SKM-1 (cell line): Measurements from ENCODE around the gene FGGY.
"Not testable (repeated sequence)": the region's sequence is repeated elsewhere in the genome, so short reads cannot be mapped to it uniquely, and the experiment has no call there.

Experiments used
- DNase-seq: peaks from one replicate; lab custom pipeline; 2025; ENCODE audit not compliant: unreplicated experiment; lab: John Stamatoyannopoulos, UW

FGGY gene

GRCh38 chr1:59538476-59538875, 241.6 kb downstream of the FGGY start:
- DNase-seq = not testable (repeated sequence)

- DNase-seq = no peak
These were observed 243.2 kb downstream of the FGGY start for GRCh38 chr1:59539961-59540681.

- no peak for DNase-seq
These were observed 244.3 kb downstream of the FGGY start for GRCh38 chr1:59541161-59541560.

- DNase-seq = no peak
These were observed 245.0 kb downstream of the FGGY start for GRCh38 chr1:59541891-59542290.

GRCh38 chr1:59543211-59543668, 246.3 kb downstream of the FGGY start:
- no peak for DNase-seq

GRCh38 chr1:59544615-59545293, 247.9 kb downstream of the FGGY start:
- DNase-seq = no peak

- no peak for DNase-seq
These were observed 248.9 kb downstream of the FGGY start for GRCh38 chr1:59545830-59546229.

- DNase-seq = no peak
These were observed 252.4 kb downstream of the FGGY start for GRCh38 chr1:59549066-59549837.

DNA sequence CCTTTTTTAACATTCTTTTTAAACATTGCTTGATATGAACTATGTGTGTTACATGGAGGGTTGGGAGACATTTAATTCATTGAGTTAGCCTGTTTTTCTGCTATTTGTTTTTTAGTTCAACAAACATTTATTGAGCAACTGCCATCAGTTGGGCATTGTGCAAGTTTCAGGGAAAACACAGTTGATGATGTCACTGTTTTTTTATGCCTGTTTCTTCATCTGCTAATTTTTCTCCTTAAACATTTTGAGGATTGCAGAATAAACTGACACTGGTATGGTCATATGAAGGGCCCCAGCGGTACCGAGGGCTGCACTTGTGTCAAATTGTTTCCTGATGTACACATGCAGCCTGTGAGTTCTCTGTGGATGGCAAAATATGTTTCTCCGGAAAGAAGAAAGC, 253.0 kb downstream of the FGGY start:
- DNase-seq = peak; percentile 23

DNA sequence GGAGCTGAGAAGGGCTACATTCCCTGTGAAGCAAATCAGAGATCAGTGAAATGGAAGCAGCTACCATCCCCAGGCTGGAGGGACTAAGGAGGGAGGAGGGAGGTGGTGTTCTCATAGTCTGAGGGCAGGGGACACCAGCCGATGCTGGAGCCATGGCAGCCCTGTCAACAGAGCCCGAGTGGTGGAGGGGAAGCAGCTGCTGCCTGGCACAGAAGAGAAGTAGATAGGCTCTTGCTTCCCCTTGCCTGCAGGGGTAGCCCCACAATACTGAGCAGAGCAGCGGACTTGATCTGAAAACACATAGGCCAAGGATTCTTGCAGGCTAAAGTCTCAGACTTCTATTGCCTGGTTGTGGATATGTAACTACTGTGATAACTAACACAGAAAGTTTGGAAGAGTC, 255.1 kb downstream of the FGGY start:
- no peak for DNase-seq

DNA sequence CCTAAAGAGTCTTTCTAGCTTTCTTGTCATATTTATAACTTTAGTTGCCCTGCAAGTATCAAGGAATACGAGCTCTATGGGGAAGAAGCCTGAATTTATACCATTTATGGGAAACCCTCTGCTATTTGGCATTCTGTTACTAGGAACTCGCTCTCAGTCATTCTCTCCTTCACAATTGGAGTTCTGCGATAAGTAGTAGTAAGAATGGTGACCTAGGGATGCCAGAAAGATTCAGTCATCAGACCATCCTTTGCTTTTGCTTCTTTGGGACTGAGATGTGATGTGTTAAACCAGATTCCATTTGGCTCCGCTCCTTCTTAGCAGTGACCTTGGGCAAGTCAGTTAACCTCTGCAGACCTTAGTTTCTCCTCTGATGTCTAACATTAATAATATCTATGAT, 256.5 kb downstream of the FGGY start:
- DNase-seq = no peak

DNA sequence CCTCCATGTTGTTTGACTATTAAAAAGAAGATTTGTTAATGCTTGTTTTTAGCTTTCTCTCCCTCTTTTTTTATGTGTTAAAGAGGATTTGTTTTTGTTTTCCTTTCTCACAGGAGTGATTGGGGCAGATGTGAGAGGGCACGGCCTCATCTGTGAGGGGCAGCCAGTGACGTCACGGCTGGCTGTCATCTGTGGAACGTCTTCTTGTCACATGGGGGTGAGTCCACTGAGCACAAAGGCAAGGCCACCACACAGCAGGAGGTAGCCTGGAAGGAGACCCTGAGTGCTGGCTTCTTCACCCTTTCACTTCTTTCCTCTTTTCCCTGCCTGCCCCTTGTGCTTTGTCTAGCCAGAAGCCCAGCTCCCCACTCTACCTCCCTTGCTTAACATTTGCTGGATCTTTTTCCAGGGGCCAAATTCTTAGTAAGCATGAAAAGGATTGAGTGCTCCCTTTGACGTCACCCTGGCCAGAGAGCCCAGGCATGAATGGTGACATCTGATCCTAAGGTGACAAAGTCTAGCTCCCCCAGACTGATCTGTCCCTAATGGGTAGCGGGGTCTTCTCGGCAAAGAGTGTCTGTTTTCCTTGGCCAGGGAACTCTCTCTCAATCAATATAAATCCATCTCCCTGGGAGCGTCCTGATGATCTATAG, 257.2 kb downstream of the FGGY start:
- no peak for DNase-seq

GRCh38 chr1:59554752-59555151, 257.9 kb downstream of the FGGY start:
- no peak for DNase-seq

- no peak for DNase-seq
These were observed 259.5 kb downstream of the FGGY start for GRCh38 chr1:59556398-59556797.

GRCh38 chr1:59556802-59557548, 260.1 kb downstream of the FGGY start:
- DNase-seq = no peak

- no peak for DNase-seq
These were observed 260.6 kb downstream of the FGGY start for GRCh38 chr1:59557549-59557885.

- not testable (repeated sequence) for DNase-seq
These were observed 261.7 kb downstream of the FGGY start for GRCh38 chr1:59558580-59558979.

DNA sequence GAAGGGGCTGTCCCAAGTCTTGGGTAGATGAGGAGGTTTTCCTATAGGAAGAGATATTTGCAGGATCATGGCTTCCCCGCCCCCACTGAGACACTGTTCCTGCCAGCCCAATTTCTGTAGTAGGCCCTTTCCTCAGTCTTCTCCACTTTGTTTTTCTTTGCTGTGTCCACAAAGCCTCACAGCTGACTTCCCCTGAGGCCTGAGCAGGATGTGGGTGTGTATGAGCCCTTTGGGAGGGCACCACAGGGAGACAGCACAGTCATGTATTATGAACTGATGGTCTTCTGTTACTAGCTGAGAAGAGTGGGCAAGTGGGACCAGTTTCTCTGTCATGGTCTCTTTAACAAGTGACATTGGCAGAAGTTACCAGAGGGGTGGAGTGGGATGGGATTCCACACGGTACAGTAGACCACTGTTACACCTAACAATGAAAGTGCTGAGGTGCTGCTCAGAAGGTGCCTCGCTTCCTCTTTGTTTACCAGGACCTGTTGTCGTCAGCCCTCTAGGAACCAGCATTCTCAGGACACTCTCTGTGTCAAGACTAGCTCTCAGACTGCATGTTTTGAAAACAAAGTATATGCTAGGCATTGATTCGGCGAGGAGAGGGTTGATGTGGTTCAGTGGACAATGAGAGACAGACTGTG, 264.0 kb downstream of the FGGY start:
- DNase-seq = no peak

DNA sequence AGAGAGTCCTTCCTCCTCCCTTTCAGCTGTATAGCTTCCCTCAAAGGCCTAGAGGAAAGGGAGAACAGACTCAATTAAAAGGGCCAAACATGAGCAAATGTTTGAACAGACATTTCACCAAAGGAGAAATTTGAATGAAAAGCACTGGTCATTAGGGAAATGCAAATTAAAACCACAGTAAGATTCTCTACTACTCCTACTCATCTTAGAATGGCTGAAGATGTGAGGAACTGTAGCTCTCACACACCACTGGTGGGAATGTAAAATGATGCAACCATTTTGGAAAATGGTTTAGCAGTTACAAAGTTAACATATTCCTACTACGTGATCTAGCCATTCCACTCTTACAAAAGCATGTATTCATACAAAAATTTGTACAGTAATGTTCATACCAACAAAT, 264.9 kb downstream of the FGGY start:
- DNase-seq = no peak

GRCh38 chr1:59564192-59564891, 267.4 kb downstream of the FGGY start:
- DNase-seq = no peak
